Ishikawa (cell line): ENCODE results near the gene SOX6.

Source experiments
- CEBPB ChIP-seq: IDR thresholded peaks from 2 replicates; pipeline ENCODE4 v1.6.1; 2012
- CREB1 ChIP-seq: IDR thresholded peaks from 2 replicates; pipeline ENCODE4 v1.6.1; 2012; ENCODE audit warnings: low read depth
- EGR1 ChIP-seq: IDR thresholded peaks from 2 replicates; pipeline ENCODE4 v1.6.1; 2012
- EP300 ChIP-seq: IDR thresholded peaks from 2 replicates; pipeline ENCODE4 v1.6.1; 2012; ENCODE audit warnings: borderline replicate concordance
- FOXM1 ChIP-seq: IDR thresholded peaks from 2 replicates; pipeline ENCODE4 v1.6.1; 2012; ENCODE audit warnings: low read depth, borderline replicate concordance
- NFIC ChIP-seq: IDR thresholded peaks from 2 replicates; pipeline ENCODE4 v1.6.1; 2012
- REST ChIP-seq: IDR thresholded peaks from 2 replicates; pipeline ENCODE4 v1.6.1; 2012; ENCODE audit warnings: low read depth, mild to moderate bottlenecking
- TEAD4 ChIP-seq: IDR thresholded peaks from 2 replicates; pipeline ENCODE4 v1.6.1; 2012
- USF1 ChIP-seq: IDR thresholded peaks from 2 replicates; pipeline ENCODE4 v1.6.1; 2012
- TF ChIP-seq, protein P1 (sequence below): IDR thresholded peaks from 2 replicates; pipeline ENCODE4 v1.6.1; 2012

DNA sequence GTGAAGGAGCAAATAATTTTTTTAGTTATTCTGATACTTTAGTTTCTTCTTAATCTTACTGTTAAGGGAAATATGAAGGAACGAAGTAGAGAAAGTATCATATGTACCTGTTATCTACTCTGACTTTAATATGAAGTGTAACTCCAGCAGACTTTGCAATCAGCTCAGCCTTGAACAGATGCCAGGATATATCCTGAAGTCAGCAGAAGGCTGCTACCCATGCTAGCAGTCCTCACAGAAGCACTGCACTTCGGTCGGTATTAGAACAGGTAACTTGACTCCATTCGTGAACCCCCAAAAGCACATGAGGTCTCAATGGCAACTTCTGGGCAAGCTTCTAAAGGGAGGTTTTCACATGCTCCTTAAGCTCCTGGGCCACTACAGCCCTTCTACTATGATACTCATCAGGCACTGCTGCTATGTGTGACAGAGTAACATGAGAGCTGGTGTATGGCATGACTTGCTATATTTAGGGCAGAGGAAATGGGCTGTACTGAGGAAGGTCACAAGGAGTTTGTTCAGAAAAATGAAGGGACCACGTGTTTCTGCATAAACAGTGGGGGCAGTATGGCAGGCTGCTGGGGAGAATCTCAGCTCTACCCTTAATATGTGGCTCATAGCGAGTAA is 344.1 kb downstream of the SOX6 start:
- TF ChIP-seq EP300 (no peak), CEBPB (no peak), NFIC (no peak), CREB1 (no peak), FOXM1 (no peak), REST (no peak), TEAD4 (no peak), EGR1 (no peak), USF1 (no peak)
- TF ChIP-seq, protein P1, sequence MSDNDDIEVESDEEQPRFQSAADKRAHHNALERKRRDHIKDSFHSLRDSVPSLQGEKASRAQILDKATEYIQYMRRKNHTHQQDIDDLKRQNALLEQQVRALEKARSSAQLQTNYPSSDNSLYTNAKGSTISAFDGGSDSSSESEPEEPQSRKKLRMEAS, result no peak
